ENCODE results near the gene ARHGAP32.

DNA sequence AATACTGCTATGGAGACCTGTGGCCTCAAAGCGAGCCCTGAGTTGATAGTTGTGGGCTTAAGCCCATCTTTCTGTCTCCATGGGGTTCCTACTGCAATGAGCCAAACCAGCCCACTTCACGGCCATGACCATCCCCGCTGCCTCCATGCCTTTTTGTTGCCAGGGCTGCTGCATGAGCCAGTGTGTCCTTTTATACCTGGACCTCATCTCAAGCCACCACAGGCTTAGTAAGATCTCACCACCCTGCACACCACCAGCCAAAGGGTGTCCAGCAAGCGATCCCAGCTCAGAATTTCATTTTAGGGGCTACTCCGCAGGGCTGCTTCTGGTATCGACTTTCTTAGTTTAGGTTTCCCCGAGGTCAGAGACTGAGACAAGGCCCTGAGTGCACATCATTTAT, 257.8 kb downstream of the ARHGAP32 start:
- TF ChIP-seq TAF1 (IDR thresholded peaks at IDR 0.05; ENCODE audit: low read depth) = no peak
- no peak for TF ChIP-seq CTCF (IDR thresholded peaks at IDR 0.05; ENCODE audit: poor library complexity, severe bottlenecking)
- TF ChIP-seq POLR2AphosphoS5 (IDR thresholded peaks at IDR 0.05) = no peak
